ENCODE data around the gene EPGN.

DNA sequence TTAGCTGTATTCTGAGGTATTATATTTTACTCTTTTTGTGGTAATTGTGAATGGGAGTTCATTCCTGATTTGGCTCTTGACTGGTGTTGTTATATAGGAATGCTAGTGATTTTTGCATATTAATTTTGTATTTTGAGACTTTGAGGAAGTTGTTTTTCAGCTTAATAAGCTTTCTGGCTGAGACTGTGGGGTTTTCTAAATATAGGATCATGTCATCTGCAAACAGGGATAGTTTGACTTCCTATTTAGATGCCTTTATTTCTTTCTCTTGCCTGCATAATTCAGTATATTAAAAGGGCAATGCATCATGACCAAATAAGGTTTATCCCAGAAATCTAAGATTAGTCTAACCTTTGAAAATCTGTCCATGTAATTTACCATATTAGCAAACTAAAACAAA is 44.7 kb upstream of the EPGN start:
- TF ChIP-seq, protein P1, sequence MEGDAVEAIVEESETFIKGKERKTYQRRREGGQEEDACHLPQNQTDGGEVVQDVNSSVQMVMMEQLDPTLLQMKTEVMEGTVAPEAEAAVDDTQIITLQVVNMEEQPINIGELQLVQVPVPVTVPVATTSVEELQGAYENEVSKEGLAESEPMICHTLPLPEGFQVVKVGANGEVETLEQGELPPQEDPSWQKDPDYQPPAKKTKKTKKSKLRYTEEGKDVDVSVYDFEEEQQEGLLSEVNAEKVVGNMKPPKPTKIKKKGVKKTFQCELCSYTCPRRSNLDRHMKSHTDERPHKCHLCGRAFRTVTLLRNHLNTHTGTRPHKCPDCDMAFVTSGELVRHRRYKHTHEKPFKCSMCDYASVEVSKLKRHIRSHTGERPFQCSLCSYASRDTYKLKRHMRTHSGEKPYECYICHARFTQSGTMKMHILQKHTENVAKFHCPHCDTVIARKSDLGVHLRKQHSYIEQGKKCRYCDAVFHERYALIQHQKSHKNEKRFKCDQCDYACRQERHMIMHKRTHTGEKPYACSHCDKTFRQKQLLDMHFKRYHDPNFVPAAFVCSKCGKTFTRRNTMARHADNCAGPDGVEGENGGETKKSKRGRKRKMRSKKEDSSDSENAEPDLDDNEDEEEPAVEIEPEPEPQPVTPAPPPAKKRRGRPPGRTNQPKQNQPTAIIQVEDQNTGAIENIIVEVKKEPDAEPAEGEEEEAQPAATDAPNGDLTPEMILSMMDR (IDR thresholded peaks at IDR 0.05; ENCODE audit: low read depth, low read length), result no peak
- TF ChIP-seq EZH2phosphoT487 (IDR thresholded peaks at IDR 0.05; ENCODE audit: low read depth), result no peak

Measured in OCI-LY3 (cell line).